K562 treated with DMSO at 1 percent for 12 hours (cell line): ENCODE data around the gene CCDC85A. TPM values are rescaled to one million over a fixed set of nuclear protein-coding genes. Genes with fewer than 3 reads are reported as not detected.

Experiments
- total RNA-seq: library from RNA; unstranded; fragments of 300-600 nt; gene quantifications from 2 replicates; pipeline ENCODE4 v1.2.3, GENCODE V29; 2022; ENCODE audit not compliant: insufficient read depth

CCDC85A gene
- 0.37 TPM in 1 of 2 replicates, not detected in the other for total RNA-seq

DNA sequence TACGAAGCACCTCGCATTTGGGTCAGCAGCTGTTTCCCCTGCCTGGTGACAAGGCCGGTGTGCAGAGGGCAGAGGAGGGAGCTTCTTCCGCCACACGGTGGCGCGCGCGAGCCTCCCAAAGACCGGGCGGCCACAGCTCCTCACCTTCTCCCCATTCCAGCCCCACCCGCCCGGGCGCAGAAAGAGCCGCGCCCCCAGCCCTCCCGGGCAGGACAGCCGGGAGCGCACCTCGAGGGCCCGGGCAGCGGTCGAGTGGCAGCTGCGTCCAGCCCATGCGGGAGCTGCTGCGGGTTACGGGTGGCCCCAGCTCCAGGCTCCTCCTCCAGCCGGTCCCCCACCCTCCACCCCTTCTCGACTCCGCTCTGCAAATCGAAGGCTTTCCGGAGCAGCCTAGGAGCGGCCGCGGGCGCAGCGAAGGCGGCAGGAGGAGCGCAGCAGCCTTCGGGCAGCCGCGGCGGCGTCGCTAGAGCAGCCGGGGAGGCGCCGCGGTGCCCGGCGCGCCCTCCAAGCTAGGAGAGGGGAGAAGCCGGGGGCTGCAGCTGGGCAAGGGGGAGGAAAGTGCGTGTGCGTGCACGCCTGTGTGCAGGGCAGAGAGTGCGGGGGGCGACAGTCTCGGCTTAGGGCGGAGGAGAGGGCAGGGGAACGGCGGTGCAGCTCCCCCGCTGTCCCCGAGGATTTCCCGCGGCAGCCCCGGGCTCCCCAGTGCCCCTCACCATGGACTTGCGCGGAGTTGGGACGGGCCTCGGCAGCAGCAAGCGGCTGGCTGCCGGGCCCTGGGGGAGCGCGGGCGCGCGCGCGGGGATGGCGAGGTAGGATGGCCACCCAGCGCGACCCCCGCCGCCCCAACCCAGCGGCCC lies at the start of gene CCDC85A:
Gene CCDC85A (plus strand): TSS at position 348 of the 857 bp plus-strand sequence. CDS start 635 bp downstream, outside the sequence.

